DOHH2 (cell line): ENCODE results near the gene HIVEP3.

Source experiments
- EZH2phosphoT487 ChIP-seq: fragments of 200-600 bp; sonication (generic); IDR thresholded peaks from 2 replicates; pipeline ENCODE4 v1.6.1; 2017; ENCODE audit warnings: borderline replicate concordance, mild to moderate bottlenecking, antibody characterized with exemption, low read length, moderate library complexity, mixed read lengths
- TF ChIP-seq, protein P1 (sequence below): fragments of 200-600 bp; sonication (generic); IDR thresholded peaks from one replicate; pipeline ENCODE4 v1.5.1; 2014; ENCODE audit warnings: antibody characterized with exemption, mild to moderate bottlenecking, low read depth, low read length; ENCODE audit not compliant: poor library complexity, severe bottlenecking

GRCh38 chr1:41496080-41497055 is 422.4 kb downstream of the HIVEP3 start:
- TF ChIP-seq, protein P1, sequence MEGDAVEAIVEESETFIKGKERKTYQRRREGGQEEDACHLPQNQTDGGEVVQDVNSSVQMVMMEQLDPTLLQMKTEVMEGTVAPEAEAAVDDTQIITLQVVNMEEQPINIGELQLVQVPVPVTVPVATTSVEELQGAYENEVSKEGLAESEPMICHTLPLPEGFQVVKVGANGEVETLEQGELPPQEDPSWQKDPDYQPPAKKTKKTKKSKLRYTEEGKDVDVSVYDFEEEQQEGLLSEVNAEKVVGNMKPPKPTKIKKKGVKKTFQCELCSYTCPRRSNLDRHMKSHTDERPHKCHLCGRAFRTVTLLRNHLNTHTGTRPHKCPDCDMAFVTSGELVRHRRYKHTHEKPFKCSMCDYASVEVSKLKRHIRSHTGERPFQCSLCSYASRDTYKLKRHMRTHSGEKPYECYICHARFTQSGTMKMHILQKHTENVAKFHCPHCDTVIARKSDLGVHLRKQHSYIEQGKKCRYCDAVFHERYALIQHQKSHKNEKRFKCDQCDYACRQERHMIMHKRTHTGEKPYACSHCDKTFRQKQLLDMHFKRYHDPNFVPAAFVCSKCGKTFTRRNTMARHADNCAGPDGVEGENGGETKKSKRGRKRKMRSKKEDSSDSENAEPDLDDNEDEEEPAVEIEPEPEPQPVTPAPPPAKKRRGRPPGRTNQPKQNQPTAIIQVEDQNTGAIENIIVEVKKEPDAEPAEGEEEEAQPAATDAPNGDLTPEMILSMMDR: no peak
- no peak for TF ChIP-seq EZH2phosphoT487
